Glomerular visceral epithelial cell (primary cell): ENCODE data around the gene PPP3CB.

Experiments used
- DNase-seq: peaks from one replicate; pipeline ENCODE4 v3.0.0-alpha.2; 2016; ENCODE audit errors: extremely low spot score

Gene PPP3CB

DNA sequence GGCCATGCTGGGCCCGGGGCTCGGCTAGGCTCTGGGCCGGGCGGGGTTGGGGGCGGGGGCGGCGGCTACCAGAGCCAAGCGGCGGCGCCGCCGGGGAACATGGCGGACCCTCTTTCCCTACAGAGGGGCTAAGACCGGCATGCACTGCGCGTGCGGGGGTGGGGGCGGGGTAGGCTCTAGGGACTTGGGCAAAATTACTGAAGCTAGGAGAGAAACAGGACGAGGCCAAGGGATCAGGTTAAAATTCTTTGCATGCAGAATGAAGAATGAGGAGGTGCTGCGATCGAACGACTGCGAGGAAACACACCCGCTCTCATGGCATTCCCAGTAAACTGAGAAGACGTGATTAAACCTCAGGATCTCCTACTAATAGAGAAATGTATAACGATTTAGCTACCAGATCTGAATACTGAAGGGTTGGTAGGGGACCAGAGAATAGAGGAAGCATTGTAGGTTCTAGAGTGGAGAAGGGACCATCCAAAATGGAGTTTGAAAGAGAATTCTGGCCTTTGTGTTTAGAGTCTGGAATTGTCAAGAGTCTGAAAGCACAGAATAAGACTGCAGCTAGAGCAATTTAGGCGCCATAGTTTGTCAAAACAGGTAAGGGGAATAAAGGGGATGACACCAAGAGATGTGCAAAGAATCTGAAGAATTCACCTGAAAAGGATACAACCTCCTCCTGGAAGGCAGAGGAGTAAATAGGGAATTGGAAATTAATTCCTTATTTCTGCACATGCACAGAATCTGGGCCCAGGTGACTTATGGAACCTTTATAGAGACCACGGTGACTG lies at the start of gene PPP3CB:
Gene PPP3CB, minus strand, starts transcription at position 141 of the 791 bp plus-strand sequence. Its CDS starts 135 bp downstream, at position 6.
- peak; percentile 98 for DNase-seq

DNA sequence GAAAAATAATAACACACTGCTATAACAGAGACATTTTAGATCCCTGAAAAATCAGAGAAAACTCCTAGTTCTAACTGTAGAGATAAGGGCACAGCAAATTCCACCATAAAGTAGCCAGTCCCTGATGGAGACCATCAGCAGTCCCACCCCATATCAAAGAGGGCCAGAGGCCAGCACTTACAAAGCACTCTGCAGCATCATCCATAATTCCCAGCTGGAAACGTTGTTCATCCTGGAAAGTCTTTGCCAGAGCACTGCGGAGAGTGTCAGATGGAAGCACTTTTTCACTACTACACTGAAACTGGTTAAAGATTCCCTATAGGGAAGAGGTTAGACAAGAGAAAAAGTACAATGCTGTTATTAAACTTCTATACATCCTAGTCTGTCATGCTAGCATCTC lies 49.5 kb upstream of the PPP3CB start:
- no peak for DNase-seq

DNA sequence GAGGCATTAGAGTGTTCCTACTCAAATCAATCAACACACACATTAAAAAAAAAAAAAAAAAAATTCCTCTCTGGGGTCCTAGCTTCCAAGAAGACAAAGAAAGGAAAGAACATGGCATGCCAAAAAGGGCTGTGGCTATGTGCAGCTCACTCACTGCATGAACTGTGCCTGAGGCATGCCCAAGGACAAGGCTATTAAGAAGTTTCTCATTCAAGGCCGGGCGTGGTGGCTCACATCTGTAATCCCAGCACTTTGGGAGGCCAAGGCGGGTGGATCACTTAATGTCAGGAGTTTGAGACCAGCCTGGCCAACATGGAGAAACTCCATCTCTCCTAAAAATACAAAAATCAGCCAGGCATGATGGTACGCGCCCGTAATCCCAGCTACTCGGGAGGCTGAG lies 41.9 kb upstream of the PPP3CB start:
- DNase-seq: no peak

DNA sequence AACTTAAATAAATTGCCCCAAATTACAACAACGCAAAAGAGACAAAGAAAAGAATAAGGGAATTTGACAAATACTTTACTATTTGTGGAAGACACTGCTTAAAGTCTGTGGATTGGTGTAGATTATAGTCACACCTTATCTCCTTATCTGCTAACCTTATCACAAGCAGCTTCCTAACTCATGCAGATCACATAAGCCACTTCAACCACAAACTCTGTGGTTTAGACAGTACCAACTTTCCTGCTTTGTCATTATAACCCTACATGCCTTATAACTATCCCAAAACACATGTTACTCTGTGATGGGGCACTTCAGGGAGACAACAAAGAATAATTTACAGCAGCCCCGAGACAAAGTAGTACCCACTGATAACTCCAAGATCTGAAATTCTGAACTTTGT lies 41.5 kb upstream of the PPP3CB start:
- DNase-seq: no peak

DNA sequence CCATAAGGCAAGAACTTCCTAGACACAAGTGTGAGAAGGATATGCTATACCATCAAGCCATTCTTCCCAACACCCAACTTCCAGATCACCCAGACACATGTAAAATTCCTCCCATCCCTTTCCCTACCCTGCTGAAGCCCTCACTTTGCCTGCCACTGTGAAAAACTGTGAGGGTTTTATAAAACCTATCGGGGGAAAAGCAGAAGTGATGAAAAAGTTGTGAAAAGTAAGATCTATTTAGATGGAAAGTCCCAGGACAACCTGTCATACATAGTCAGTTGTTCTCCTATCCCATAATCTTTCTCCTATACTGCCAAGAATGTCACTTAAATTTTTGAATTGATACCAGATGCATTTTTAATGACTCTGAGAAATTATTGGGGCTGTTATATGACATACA lies 39.0 kb upstream of the PPP3CB start:
- DNase-seq: no peak

DNA sequence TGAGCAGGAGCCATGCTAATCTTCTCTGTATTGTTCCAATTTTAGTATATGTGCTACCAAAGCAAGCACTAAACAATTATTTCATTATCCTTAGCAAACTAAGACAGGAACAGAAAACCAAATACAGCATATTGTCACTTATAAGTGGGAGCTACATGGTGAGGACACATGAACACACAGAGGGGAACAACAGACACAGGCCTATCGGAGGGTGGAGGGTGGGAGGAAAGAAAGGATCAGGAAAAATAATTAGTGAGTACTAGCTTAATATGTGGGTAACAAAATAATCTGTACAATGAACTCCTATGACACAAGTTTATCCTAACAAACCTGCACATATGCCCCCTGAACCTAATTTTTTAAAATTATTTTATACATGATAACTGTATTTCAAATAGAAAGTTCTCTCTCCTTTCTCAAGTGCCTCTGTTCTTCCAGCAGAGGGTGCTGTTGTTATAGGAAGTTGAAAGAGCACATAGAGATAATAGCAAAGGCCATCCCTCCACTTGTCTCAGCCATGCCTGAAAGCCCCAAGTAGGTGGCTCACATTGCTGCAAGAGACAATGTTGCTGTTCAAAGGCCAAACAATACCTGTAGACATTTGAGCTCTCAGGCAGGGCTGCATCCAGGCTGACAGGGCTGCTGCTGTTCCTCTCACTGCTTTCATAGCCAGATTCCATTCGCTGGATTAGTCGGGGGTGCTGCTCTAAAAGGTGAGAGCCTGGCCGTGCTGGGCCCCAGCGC lies 33.4 kb upstream of the PPP3CB start:
- DNase-seq: peak; percentile 72

DNA sequence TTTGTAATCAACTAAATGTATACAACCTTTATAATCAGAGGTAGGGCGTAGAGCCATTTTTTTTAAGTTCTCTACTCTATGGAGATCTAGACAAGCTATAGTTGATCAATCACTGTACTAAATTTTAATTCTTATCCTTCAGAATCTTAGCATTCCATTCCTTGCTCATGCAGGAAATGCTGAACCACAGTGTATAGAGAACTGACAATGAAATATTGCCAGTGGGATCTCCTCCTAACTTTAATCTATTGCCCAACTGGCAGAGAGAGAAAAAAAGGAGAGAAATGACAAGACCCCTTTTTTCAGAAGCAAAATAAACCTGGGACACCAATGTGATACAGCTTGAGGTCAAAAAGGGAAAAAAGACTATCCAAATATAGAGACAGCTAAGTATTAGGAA lies 26.4 kb upstream of the PPP3CB start:
- no peak for DNase-seq

DNA sequence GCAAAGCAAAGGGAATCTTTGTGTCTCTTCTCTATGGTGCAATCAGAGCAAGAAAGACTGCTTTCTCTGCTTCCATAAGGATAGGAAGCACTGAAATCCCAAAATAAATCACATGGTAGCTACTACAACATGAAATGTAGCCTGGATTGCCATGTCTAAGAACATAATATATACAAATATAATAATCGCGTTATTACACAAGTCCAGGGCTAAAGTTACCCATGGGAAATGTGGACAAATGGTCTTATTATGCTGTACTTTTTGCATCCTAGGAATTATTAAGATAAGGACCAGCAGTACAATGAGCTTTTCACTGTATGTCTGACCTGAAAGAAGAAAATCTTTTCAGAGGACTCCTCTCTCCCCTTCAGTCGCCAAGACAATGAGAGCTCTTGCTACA lies 23.5 kb upstream of the PPP3CB start:
- DNase-seq: no peak

DNA sequence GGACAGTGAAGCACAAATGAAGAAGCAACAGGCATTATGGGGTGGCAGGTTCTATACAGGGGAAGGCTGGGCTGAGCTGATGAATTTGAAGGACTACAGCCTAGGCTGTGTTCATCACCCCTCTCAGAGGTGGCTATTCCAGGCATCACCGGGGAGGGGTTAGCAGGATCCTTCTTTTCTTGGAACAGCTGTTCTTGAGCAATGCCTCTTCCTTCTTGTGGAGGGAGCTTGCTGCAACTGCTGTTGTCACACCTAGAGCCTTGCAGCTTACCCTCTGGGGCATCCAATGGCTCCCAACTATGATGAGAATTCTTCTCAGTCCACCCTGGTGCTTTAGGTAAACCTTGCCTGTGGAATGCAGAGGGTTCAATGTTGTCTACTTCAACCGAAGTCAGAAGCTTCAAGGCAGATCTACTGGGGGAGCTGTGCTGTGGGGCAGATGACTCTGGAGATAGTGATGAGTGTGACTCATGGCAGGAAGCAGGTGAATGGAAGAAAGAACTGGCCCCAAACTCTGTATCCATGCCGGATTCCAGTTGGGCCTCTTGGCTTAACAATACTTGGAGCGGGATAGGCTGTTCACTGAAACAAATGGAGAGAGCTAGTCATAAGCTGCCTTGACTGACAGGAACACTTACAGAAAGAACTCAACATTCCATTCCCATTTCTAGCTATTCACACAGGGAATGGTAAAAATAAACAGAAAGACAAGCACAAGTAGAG lies 21.5 kb upstream of the PPP3CB start:
- no peak for DNase-seq

DNA sequence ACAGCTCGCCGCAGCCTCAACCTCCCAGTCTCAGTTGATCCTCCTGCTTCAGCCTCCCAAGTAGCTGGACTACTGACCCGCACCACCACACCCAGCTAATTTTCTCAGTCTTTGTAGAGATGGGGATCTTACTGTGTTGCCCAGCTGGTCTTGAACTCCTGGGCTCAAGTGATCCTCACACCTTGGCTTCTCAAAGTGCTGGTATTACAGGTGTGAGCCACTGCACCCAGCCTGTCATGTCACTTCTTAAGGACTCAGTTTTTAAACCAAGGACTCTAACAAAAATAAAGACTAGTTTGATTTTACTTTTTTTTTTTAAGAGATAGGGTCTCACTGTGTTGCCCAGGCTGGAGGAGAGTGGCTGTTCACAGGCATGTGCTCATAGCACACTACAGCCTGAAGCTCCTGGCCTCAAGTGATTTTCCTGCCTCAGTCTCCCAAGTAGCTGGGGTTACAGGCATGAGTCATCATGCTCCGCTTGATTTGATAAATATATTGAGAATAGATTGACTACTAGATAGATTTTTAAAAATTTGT lies 16.5 kb upstream of the PPP3CB start:
- DNase-seq: no peak

DNA sequence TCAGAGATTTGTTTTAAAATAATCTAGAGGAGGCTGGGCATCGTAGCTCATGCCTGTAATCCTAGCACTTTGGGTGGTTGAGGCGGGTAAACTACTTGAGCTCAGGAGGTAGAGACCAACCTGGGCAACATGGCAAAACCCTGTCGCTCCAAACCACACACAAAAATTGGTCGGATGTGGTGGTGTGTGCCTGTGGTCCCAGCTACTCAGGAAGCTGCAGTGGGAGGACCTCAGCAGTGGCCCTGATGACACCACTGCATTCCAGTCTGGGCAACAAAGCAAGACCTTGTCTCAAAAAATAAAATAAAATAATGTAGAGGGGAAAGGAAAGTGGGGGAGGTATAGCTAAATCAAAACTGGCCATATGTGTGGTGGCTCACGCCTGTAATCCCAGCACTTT lies 13.9 kb upstream of the PPP3CB start:
- no peak for DNase-seq

DNA sequence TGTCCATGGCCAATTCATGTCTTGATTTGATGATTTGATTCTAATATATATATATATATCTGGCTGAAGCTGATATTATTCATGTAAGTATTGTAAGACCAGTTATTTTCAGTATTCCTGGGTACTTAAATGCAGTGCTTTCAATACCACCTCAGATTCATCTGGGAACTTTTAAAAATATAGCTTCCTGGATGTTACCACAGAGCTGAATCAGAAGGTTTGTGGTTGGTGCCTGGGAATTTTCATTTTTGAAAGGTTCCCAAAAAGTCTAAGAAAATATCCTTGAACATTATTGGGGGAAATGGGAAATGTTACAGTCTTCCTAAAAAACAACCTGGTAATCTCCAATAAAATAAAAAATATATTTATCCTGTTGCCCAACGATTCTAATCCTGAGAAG lies 10.7 kb upstream of the PPP3CB start:
- no peak for DNase-seq

DNA sequence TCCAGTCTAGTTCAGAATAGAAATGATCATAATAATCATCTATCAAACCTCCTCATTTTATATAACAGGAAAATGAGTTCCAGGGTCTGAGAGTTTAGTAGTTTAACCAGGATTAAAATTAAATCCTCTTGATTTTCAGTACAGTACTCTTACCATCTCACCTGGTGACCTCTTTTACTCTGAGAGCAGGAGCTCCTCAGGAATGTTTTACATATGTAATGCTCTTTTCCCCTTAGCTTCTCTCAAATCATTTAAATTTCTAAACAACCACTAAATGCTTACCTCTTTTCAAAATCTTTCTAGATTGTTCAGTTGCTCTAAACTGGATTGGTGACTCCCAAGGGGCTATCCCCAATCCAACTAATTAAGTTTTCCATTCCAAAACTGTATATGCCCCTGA lies 10.2 kb upstream of the PPP3CB start:
- DNase-seq: no peak

DNA sequence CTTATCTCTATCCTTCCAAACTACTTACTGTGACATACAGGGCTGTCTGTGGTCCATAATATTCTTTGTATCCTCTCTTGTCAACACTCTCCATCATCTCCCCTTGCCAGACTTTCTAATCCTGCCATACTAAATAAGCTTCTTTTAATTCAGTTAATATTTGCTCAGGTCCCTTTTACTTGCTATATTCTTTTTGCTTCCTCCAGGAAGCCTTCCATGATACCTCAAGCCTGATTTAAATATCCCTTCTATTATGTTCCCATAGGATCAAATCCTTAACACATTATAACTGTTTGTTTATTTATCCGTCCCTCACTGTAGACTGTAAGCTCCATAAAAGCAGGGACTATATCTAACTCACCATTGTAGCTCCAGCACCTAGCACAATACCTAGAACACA lies 7.2 kb upstream of the PPP3CB start:
- DNase-seq: no peak

DNA sequence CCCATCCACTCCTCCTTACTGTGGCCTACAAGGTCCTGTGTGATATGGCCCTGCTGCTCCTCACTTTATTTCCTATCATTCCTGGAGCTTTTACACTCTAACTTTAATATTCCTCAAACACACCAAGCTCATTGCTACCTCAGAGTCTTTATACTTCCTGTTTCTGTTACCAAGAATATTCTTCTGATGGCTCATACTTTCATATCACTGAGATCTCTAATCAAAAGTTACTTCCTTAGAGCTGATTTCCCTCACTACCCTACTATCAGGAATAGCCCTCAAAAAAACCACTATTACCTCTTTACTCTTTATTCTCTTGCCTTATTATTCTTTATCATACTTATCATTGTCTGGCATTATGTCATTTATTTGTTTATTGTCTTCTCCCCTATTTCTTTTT lies 5.8 kb upstream of the PPP3CB start:
- DNase-seq: no peak

DNA sequence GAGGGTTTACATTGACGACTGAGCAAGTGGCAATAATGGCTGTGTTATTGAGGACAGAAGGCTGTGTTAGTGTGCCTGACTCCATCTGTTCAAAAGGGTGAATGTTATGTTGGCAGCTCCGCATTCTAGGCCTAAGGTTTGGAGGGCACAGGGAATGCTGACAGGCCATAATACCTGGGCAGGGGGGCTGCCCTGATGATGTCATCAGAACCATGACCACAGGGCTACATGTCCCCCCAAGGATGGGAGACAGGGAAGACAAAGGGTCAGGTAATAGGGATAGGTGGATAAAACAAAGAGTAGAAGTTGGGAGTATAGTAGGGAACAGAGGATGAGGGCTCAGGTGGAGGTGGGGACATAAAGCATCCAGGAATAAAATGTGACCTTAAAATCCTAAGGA lies 1.8 kb upstream of the PPP3CB start:
- DNase-seq: no peak

DNA sequence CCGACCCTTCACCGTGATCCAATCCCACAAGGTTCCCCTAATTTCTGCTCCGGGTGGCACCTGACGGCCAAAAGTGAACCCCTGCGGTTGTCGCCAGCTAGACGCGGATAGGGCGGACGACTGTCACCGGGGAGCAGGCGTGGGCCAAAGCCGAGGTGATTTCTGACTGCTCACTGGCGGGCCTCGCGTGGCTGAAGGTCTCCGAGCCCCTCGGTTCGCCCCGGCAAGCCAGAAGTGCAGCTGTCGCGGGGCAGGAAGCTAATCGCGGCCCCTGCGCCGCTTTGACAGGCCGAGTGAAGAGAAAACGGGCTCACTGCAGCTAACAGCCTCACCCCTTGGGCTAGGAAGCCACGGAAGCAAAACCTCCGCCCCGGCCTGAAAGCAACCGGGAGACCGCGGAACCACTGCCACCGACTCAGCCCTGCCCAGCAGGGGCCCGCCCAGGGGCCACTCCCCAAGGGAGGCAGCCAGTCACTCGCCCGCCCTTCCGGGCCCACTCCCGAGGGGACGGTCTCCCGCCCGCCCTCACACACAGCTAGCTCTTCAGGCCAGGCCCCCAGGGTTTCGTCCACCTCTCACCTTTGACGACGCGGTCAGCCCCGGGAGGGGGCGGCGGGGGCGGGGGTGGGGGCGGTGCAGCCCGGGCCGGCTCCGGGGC lies 469 bp downstream of the PPP3CB start:
- DNase-seq: peak; percentile 95

DNA sequence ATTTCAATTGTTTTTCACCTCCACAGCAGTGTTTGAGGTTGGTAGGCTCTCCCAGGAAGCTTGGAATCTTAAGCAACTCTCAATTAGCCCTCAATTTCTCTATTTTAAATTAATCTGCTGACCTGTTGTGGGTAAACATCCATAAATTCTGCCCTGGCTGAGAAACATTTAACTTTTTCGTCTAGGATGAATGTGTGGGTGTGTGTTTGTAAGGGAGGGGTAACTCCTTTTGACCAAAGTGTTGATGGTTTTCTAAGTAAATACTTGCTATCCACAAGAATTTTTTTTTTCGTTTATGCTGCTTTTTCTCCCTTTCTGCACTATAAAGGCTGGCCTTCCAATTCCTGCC lies 973 bp downstream of the PPP3CB start:
- no peak for DNase-seq

DNA sequence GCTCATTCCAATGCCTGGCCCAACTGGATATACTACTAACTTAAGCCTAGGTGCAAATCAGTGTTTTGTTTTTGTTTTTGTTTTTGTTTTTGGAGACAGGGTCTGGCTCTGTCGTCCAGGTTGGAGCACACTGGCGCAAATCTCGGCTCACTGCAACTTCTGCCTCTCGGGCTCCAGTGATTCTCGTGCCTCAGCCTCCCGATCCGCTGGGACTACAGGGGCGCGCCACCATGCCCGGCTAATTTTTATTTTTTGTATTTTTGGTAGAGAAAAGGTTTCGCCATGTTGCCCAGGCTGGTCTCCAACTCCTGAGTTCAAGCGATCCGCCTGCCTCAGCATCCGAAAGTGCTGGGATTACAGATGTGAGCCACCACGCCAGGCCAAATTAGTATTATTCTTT lies 1.6 kb downstream of the PPP3CB start:
- DNase-seq: no peak

DNA sequence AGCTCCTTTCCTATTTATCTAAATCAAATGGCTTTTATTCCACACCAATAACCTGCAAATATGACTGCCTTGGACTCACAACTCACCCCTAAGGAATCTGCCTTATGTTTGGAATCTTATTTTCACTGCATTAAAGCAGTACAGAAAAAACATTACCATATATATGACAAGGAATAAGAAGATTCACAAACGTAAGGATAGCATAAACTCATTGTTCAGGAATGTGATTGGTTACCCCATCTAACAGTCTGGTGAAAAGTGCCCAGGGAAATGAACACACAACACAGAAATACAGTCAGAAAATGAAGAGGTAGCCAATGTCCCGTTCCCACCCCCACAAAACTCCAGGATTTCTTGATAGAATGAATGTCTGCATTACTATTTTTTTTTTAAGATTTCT lies 2.0 kb downstream of the PPP3CB start:
- DNase-seq: peak; percentile 60

DNA sequence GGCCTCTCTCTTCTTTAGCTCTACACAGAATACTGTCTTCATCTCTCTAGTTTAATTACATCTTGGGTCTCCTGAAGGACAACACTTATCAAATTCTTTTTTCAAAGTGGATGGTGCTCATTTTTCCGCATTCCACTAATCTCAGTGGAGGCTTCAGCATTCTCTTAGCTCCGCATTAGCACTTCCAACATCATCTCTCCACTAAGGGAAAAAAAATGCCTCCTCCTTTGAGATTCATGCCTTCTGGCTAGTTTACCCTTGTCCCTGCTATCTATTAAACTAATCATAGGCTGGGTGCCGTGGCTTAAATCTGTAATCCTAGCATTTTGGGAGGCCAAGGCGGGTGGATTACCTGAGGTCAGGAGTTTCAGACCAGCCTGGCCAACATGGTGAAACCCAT lies 9.2 kb downstream of the PPP3CB start:
- DNase-seq: no peak

DNA sequence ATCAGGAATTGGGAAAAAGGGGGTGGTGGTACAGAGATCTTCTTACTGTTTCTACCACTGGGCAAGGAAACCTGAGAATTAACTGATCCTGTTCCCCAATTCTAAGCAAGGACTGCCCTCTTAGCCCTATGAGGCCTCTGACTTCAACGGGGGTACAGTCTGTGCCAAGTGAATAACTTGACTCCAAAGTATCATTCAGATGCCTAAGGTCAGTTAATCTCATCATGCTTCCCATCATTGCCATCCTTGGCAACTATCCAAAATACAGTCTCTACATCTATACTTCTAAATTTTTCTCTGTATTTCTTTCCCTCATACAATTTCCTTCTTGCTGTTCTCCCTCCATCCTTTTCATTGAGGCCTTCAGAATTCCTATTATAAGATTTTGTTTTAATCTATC lies 10.5 kb downstream of the PPP3CB start:
- no peak for DNase-seq
